ENCODE data around the gene RSPRY1.

GRCh38 chr16:57209780-57210179 is 23.7 kb downstream of the RSPRY1 start:
- TF ChIP-seq RCOR1 (IDR thresholded peaks at IDR 0.05; ENCODE audit: insufficient replicate concordance, low read length) (no peak), CTCF (conservative IDR thresholded peaks at IDR 0.05; ENCODE audit: low read depth, low read length) (no peak), POLR2A (IDR thresholded peaks at IDR 0.05; ENCODE audit: low read depth, low read length) (no peak), CEBPB (IDR thresholded peaks at IDR 0.05; ENCODE audit: low read depth, low read length) (no peak)
